Endometrial microvascular endothelial cells (primary cell): Measurements from ENCODE around the gene POLR1H. TPM values are rescaled to one million over a fixed set of nuclear protein-coding genes. Genes with fewer than 3 reads are reported as not detected.

Experiments
- in situ Hi-C: cut with HindIII; loops from 2 replicates; pipeline ENCODE4 v1.10.0; 2017; ENCODE audit warnings: low sequenced_read_pairs, low pct_unique_long_range_greater_than_20kb; ENCODE audit errors: inconsistent ontology term
- total RNA-seq: library from RNA; depleted of rRNA; stranded (reverse); fragments of >200 nt; gene quantifications from one replicate; pipeline ENCODE4 v1.2.3, GENCODE V29; 2015; ENCODE audit errors: inconsistent ontology term

Gene POLR1H
- total RNA-seq, 1 donor from 2014 or later: 52.0 TPM

- in situ Hi-C loops: no loop called here
These were observed 52.1 kb downstream of the POLR1H start, which contains the start of gene TRIM31 for GRCh38 chr6:30113003-30113759. Gene TRIM31 (minus strand): TSS chr6:30113090. CDS start chr6:30112805, 285 bp downstream.

- in situ Hi-C loops: no loop called here
These were observed 52.8 kb downstream of the POLR1H start for GRCh38 chr6:30113841-30114240.

Other genes starting within 250 kb of the POLR1H start
- gene HLA-G, start 233.4 kb upstream of the POLR1H start, total RNA-seq: not detected
- 723 TPM for gene HLA-A, start 118.7 kb upstream of the POLR1H start, total RNA-seq
- gene PPP1R11, start 5.9 kb downstream of the POLR1H start, total RNA-seq: 37.1 TPM
- gene RNF39, start 14.5 kb downstream of the POLR1H start, total RNA-seq: not detected
- not detected for gene TRIM31, start 51.8 kb downstream of the POLR1H start, total RNA-seq
- gene TRIM40, start 74.9 kb downstream of the POLR1H start, total RNA-seq: not detected
- gene TRIM10, start 99.9 kb downstream of the POLR1H start, total RNA-seq: not detected
- not detected for gene TRIM15, start 102.3 kb downstream of the POLR1H start, total RNA-seq
- 62.9 TPM for gene TRIM26, start 152.1 kb downstream of the POLR1H start, total RNA-seq